Subcutaneous adipose tissue (tissue), 4 donors: ENCODE measurements around the gene NUAK2. TPM values are rescaled to one million over a fixed set of nuclear protein-coding genes. Genes with fewer than 3 reads are reported as not detected.

ENCODE experiments used
- total RNA-seq, 4 donors: library from RNA; depleted of rRNA; stranded (reverse); fragments of >200 nt; gene quantifications; one replicate each; pipeline ENCODE4 v1.1.0, GENCODE V29; 2016
- TF ChIP-seq, protein P1 (sequence below): fragments of 450-650 bp; IDR thresholded peaks from one replicate; pipeline ENCODE4 v1.5.1; 2016; ENCODE audit warnings: low read depth, mild to moderate bottlenecking, control low read depth, antibody characterized with exemption, moderate library complexity

NUAK2 gene
- total RNA-seq, 4 donors from 2014 or later, result 0.16 to 1.7 (median 1.3) TPM

DNA sequence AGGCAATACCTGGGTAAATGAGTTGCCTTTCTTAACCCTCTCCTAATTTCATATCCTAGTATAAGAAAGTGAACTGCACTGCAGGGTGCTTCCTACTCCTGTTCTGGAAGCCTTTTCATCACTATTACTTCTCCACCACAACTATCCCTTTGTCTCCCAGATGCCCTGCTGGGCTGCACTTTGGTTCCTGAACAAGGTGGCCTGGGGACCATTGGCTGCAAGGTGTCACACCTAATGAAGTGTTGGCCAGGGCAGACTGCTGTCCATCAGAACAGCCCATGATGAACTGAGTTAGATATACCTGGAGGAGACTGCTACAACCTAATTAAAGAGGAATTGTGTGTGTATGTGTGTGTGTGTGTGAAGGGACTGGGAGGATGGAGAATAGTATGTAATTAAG is 37.0 kb upstream of the NUAK2 start:
- TF ChIP-seq, protein P1, sequence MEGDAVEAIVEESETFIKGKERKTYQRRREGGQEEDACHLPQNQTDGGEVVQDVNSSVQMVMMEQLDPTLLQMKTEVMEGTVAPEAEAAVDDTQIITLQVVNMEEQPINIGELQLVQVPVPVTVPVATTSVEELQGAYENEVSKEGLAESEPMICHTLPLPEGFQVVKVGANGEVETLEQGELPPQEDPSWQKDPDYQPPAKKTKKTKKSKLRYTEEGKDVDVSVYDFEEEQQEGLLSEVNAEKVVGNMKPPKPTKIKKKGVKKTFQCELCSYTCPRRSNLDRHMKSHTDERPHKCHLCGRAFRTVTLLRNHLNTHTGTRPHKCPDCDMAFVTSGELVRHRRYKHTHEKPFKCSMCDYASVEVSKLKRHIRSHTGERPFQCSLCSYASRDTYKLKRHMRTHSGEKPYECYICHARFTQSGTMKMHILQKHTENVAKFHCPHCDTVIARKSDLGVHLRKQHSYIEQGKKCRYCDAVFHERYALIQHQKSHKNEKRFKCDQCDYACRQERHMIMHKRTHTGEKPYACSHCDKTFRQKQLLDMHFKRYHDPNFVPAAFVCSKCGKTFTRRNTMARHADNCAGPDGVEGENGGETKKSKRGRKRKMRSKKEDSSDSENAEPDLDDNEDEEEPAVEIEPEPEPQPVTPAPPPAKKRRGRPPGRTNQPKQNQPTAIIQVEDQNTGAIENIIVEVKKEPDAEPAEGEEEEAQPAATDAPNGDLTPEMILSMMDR, result no peak

DNA sequence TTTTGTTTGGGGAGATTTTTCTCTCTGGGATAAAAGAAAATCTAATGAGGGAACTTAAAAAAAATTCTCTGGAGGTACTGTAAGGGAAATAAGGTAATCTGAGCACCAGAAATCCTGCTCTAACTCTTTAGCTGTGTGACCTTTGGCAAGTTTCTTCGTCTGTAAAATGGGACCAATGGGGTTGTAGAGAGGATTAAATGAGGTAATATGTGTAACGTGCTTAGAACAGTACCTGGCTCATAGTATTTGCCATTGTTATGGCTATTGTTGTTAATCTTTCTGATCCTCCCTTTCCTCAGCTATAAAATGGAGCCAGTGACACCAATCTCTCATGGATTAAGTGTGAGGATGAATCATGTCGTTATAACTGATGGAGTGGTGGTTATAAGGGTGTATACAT is 36.0 kb upstream of the NUAK2 start:
- TF ChIP-seq, protein P1, result no peak

DNA sequence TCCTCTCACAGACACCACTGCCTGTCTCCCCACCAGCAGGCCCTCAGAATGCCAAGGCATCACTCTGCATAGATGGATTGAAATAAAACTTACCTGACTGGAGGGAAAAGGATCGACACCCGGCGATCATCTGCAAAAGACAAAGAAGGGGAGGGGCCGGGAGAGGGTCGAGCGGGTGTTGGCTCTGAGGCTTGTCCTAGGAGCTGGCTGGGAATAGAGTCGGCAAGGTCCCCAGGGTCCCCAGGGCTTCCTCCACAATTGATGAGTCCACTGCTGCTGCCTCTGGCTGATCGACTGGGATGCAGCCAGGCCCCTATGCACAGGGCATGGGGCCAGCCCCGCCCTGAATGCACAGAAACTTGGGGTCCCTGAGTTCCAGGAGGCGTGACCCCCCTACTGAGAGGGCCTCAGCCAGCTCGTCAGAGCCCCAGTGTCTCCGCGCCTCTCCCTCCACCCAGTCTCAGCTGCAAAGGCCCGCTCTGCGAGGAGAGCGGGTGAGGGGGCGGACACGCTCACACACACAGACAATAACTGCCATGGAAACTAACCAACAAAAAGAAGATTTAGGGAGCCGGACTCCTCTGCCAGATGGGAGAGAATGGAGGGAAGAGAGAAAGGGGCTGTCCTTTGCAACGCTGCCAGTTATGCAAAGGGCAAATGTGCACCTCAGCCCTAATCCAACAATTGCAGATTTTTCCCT is 35.0 kb upstream of the NUAK2 start, which contains the start of gene KLHDC8A:
Gene KLHDC8A, minus strand, starts transcription at position 483 of the 700 bp plus-strand sequence. CDS start 13,318 bp downstream, outside the sequence.
- TF ChIP-seq, protein P1, result no peak

DNA sequence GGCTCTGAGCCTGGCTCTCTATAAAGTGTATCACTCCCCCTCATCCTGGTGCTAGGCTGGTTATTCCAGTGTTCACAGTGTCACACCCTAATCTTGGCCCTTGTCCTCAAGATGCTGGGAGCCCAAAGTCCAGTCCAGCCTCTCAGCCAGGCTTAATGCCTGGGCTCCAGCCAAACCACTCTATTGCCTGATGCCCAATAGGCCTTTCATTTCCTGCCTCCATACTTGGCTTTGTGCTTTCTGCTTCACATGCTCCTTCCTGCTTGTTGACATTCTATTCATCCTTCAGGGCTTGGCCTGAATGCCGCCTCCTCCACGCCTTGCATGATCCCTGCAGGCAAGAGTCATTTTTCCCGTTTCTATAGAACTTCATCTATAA is 33.5 kb upstream of the NUAK2 start:
- TF ChIP-seq, protein P1, result no peak

DNA sequence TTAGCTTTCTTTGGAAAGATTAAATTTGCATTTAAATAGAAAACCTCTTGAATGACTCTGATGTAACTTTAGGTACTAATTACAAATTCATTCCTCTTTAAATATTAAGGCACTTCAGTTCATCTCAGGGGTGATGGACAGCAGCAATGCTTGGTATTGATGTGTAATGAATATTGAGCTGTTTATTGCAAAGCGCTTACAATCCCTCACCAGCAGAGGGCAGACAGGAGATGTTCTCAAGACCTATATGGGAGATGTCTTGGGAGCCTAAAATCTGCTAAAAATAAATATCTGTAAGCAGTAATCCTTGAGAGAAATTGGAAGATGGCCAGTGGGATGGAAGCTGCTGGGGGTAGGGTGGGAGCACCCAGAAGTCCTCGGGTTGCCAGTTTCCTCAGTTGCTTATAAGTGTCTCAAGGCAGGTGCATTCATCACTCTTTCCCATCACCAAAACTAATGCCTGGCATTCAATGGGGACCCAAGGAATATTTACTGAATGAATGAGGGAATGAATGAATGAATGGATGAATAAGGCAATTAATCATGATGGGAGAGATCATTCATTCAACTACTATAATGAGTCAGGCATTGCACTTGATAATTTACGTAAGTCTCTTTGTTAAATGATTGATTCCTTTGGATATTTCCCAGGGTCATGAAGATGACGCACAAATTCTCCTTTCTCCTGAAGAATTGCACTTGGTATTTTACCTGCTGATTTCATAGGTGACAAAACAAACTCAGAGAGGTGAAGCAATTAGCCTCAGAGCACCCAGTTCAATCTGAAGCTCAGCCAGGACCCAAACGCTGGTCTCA is 32.9 kb upstream of the NUAK2 start:
- TF ChIP-seq, protein P1, result no peak

DNA sequence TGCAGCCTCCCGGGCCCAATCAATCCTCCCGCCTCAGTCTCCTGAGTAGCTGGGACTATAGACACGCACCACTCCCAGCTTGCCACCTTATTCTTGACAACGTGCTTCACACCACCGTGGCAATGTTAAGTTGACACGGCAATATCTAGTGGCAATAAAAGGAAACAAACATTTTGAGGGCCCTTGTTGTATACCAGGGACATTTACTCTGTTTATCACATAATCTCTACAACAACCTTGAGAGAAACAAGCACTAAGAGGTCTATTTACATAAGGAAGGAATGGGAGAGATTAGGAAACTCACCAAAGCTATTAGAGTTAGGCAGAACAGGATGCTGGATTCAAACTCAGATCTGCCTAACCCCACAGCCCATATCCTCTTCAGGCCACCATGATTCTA is 32.1 kb upstream of the NUAK2 start:
- TF ChIP-seq, protein P1, result no peak

DNA sequence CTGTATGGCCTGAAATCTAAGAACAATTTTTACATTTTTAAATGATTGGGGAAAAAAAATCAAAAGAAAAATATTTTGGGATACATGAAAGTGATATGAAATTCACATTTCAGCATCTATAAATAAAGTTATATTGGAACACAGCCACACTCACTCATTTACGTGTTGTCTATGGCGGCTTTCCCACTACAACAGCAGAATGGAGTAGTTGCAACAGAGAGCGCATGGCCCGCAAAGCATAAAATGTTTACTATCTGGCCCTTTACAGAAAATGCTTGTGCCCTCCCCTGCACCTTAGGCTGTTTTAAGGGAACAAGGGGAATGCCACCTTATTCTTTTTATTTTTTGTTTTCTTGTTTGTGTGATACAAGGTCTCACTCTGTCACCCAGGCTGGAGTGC is 31.6 kb upstream of the NUAK2 start:
- TF ChIP-seq, protein P1, result no peak
